ENCODE results near the gene PNPLA8. TPM values are rescaled to one million over a fixed set of nuclear protein-coding genes. Genes with fewer than 3 reads are reported as not detected.
"Not testable (repeated sequence)": the region's sequence is repeated elsewhere in the genome, so short reads cannot be mapped to it uniquely, and the experiment has no call there.

Gene PNPLA8
- total RNA-seq, 1 donor from 2014 or later: 22.6 TPM

- no peak for DNase-seq (ENCODE audit: low spot score)
Measured at GRCh38 chr7:108467391-108467790, 58.5 kb downstream of the PNPLA8 start.

GRCh38 chr7:108466322-108466721, 59.6 kb downstream of the PNPLA8 start:
- DNase-seq (ENCODE audit: low spot score): not testable (repeated sequence)

- no peak for DNase-seq (ENCODE audit: low spot score)
Measured at GRCh38 chr7:108464743-108465142, 61.2 kb downstream of the PNPLA8 start.

- DNase-seq (ENCODE audit: low spot score): no peak
Measured at GRCh38 chr7:108463613-108464012, 62.3 kb downstream of the PNPLA8 start.

GRCh38 chr7:108461840-108462239, 64.1 kb downstream of the PNPLA8 start:
- DNase-seq (ENCODE audit: low spot score): no peak

- DNase-seq (ENCODE audit: low spot score): no peak
Measured at GRCh38 chr7:108460964-108461363, 65.0 kb downstream of the PNPLA8 start.

GRCh38 chr7:108459922-108460551, 65.9 kb downstream of the PNPLA8 start:
- DNase-seq (ENCODE audit: low spot score): peak; percentile 14

- no peak for DNase-seq (ENCODE audit: low spot score)
Measured at GRCh38 chr7:108457871-108458270, 68.1 kb downstream of the PNPLA8 start.

GRCh38 chr7:108456845-108457540, 68.9 kb downstream of the PNPLA8 start:
- no peak for DNase-seq (ENCODE audit: low spot score)

GRCh38 chr7:108455998-108456677, 69.8 kb downstream of the PNPLA8 start, which contains the start of gene NRCAM:
Gene NRCAM, minus strand, starts transcription at chr7:108456436. Its CDS starts 216,372 bp downstream, at chr7:108240064.
- peak; percentile 40 for DNase-seq (ENCODE audit: low spot score)

- peak; percentile 11 for DNase-seq (ENCODE audit: low spot score)
Measured at GRCh38 chr7:108455551-108455997, 70.4 kb downstream of the PNPLA8 start.

- no peak for DNase-seq (ENCODE audit: low spot score)
Measured at GRCh38 chr7:108454674-108455550, 71.0 kb downstream of the PNPLA8 start.

- DNase-seq (ENCODE audit: low spot score): no peak
Measured at GRCh38 chr7:108454317-108454673, 71.6 kb downstream of the PNPLA8 start.

GRCh38 chr7:108453320-108453719, 72.6 kb downstream of the PNPLA8 start:
- DNase-seq (ENCODE audit: low spot score): no peak

GRCh38 chr7:108452707-108453106, 73.2 kb downstream of the PNPLA8 start:
- DNase-seq (ENCODE audit: low spot score): no peak

- no peak for DNase-seq (ENCODE audit: low spot score)
Measured at GRCh38 chr7:108451296-108451848, 74.6 kb downstream of the PNPLA8 start.

GRCh38 chr7:108450160-108450559, 75.8 kb downstream of the PNPLA8 start:
- DNase-seq (ENCODE audit: low spot score): no peak

GRCh38 chr7:108449521-108449920, 76.4 kb downstream of the PNPLA8 start:
- no peak for DNase-seq (ENCODE audit: low spot score)

- DNase-seq (ENCODE audit: low spot score): no peak
Measured at GRCh38 chr7:108448584-108449505, 77.1 kb downstream of the PNPLA8 start.

GRCh38 chr7:108442039-108442568, 83.8 kb downstream of the PNPLA8 start:
- DNase-seq (ENCODE audit: low spot score): no peak
